ENCODE results near the gene GRAMD2B. TPM values are rescaled to one million over a fixed set of nuclear protein-coding genes. Genes with fewer than 3 reads are reported as not detected.

Gene GRAMD2B
- total RNA-seq, 1 experiment from 2014 or later, result 6.7 TPM

GRCh38 chr5:126471875-126472537 is 48.8 kb downstream of the GRAMD2B start:
- H3K4me1 ChIP-seq (ENCODE audit: insufficient read depth, low read length), result peaks cover 4% of the 10 kb centered on the region; the same call in 1 of the 2 replicates
- H2AK5ac ChIP-seq (ENCODE audit: insufficient read length, low read length), result no peak overlapping the region
- no peaks in the 10 kb centered on the region for H3K9me3 ChIP-seq (ENCODE audit: control insufficient read depth, low read depth, low read length)
- Mint-ChIP-seq H3K27me3 (ENCODE audit: low read depth) (no peaks in the 10 kb centered on the region), H3K4me3 (no peak overlapping the region), H3K9me3 (no peaks in the 10 kb centered on the region), H3K4me1 (peaks cover 7 to 8% of the 10 kb centered on the region in 2 experiments), H3K36me3 (ENCODE audit: insufficient read depth in 1 of 3, low read depth in 3 of 3) (peaks cover 0 to 9% (median 3%) of the 10 kb centered on the region in 3 experiments; a peak in 5 of 7 replicates), H3K27ac (no peak overlapping the region)
- no peaks in the 10 kb centered on the region for H4K20me1 ChIP-seq (ENCODE audit: control insufficient read depth, insufficient read depth, insufficient read length)
- H2AFZ ChIP-seq (ENCODE audit: low read length), result no peak overlapping the region
- no peak for DNase-seq
- H3K23ac ChIP-seq (ENCODE audit: insufficient read length, low read depth, low read length), result no peak overlapping the region
- no peak for TF ChIP-seq CTCF (conservative IDR thresholded peaks at IDR 0.05)
- no peak overlapping the region for H3K18ac ChIP-seq (ENCODE audit: insufficient read length, low read depth, low read length)
- no peak overlapping the region for H3K56ac ChIP-seq (ENCODE audit: insufficient read length, low read depth, low read length)
- H3K23me2 ChIP-seq (ENCODE audit: insufficient read length, low read depth, low read length, poor library complexity, severe bottlenecking), result no peaks in the 10 kb centered on the region
- H3T11ph ChIP-seq (ENCODE audit: low read length), result no peak overlapping the region
- H4K91ac ChIP-seq (ENCODE audit: insufficient read length, low read depth, low read length), result no peak overlapping the region
- H4K5ac ChIP-seq (ENCODE audit: insufficient read length, low read depth, low read length), result no peak overlapping the region
- no peak overlapping the region for H2BK12ac ChIP-seq (ENCODE audit: insufficient read length, low read depth, low read length)
- no peak overlapping the region for H3K27ac ChIP-seq (ENCODE audit: insufficient read length, low read depth, low read length)
- H2BK5ac ChIP-seq (ENCODE audit: insufficient read length, low read length), result no peak overlapping the region
- H3K27me3 ChIP-seq (ENCODE audit: insufficient read depth, low read length), result no peaks in the 10 kb centered on the region
- no peak overlapping the region for H3K4ac ChIP-seq (ENCODE audit: low read depth, low read length)
- no peaks in the 10 kb centered on the region for H3K79me2 ChIP-seq (ENCODE audit: insufficient read depth, low read length)
- no peak overlapping the region for H2BK15ac ChIP-seq (ENCODE audit: low read depth, low read length)
- WGBS (ENCODE audit: extremely low coverage, insufficient read length, low lambda C conversion rate), result no CpG with 5 or more reads among the region's 3 CpGs
- H3K9ac ChIP-seq (ENCODE audit: extremely low read depth, insufficient read length, low read length), result no peak overlapping the region
- H4K8ac ChIP-seq (replicated peaks; ENCODE audit: insufficient read length, low read depth, low read length), result no peak overlapping the region
- no peak overlapping the region for H3K4me2 ChIP-seq (ENCODE audit: insufficient read depth, insufficient read length, low read length)
- H2BK120ac ChIP-seq (ENCODE audit: low read depth, low read length, poor library complexity, severe bottlenecking), result no peak overlapping the region
- no peak overlapping the region for H3K14ac ChIP-seq (ENCODE audit: insufficient read depth, low read length)
- H2BK20ac ChIP-seq (ENCODE audit: low read depth, low read length, poor library complexity, severe bottlenecking), result no peak overlapping the region
- no peaks in the 10 kb centered on the region for H3K79me1 ChIP-seq (ENCODE audit: insufficient read depth, low read depth, low read length, poor library complexity, severe bottlenecking)
